ENCODE data around the gene CUX1.

DNA sequence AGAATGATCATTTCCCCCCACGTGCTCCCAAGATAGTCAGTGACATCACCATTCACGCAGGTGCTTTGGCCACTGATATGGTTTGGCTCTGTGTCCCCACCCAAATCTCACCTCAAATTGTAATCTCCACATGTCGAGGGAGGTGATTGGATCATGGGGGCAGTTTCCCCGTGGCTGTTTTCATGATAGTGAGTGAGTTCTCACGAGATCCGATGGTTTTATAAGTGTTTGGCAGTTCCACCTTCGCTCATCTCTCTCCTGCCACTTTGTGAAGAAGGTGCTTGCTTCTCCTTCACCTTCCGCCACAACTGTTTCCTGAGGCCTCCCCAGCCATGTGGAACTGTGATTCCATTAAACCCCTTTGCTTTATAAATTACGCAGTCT, 263.8 kb downstream of the CUX1 start:
- no peak for TF ChIP-seq KDM1A (IDR thresholded peaks at IDR 0.05; ENCODE audit: borderline replicate concordance)
- TF ChIP-seq, protein P1, sequence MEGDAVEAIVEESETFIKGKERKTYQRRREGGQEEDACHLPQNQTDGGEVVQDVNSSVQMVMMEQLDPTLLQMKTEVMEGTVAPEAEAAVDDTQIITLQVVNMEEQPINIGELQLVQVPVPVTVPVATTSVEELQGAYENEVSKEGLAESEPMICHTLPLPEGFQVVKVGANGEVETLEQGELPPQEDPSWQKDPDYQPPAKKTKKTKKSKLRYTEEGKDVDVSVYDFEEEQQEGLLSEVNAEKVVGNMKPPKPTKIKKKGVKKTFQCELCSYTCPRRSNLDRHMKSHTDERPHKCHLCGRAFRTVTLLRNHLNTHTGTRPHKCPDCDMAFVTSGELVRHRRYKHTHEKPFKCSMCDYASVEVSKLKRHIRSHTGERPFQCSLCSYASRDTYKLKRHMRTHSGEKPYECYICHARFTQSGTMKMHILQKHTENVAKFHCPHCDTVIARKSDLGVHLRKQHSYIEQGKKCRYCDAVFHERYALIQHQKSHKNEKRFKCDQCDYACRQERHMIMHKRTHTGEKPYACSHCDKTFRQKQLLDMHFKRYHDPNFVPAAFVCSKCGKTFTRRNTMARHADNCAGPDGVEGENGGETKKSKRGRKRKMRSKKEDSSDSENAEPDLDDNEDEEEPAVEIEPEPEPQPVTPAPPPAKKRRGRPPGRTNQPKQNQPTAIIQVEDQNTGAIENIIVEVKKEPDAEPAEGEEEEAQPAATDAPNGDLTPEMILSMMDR (IDR thresholded peaks at IDR 0.05 in 2 of 3, conservative IDR thresholded peaks at IDR 0.05 in 1 of 3; ENCODE audit: control insufficient read depth in 2 of 3, extremely low read depth in 1 of 3, insufficient read depth in 1 of 3, low read depth in 3 of 3, low read length in 3 of 3), result no peak
- no peak for TF ChIP-seq FOS (IDR thresholded peaks at IDR 0.05; ENCODE audit: borderline replicate concordance, extremely low read depth, insufficient read length)
- TF ChIP-seq POLR2A (IDR thresholded peaks at IDR 0.05; ENCODE audit: low read depth, low read length), result no peak
- TF ChIP-seq BRCA1 (IDR thresholded peaks at IDR 0.05; ENCODE audit: low read depth, low read length), result no peak
- TF ChIP-seq WRNIP1 (IDR thresholded peaks at IDR 0.05; ENCODE audit: borderline replicate concordance, low read depth, low read length), result no peak
- no peak for TF ChIP-seq SREBF2 (IDR thresholded peaks at IDR 0.05; ENCODE audit: low read length)
- no peak for TF ChIP-seq ZZZ3 (IDR thresholded peaks at IDR 0.05; ENCODE audit: control insufficient read depth, insufficient read length, low read depth)
- TF ChIP-seq, protein P2, sequence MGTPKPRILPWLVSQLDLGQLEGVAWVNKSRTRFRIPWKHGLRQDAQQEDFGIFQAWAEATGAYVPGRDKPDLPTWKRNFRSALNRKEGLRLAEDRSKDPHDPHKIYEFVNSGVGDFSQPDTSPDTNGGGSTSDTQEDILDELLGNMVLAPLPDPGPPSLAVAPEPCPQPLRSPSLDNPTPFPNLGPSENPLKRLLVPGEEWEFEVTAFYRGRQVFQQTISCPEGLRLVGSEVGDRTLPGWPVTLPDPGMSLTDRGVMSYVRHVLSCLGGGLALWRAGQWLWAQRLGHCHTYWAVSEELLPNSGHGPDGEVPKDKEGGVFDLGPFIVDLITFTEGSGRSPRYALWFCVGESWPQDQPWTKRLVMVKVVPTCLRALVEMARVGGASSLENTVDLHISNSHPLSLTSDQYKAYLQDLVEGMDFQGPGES (IDR thresholded peaks at IDR 0.05), result no peak
- TF ChIP-seq EZH2 (IDR thresholded peaks at IDR 0.05; ENCODE audit: borderline replicate concordance, control insufficient read depth, low read depth, low read length), result no peak
- TF ChIP-seq, protein P3, sequence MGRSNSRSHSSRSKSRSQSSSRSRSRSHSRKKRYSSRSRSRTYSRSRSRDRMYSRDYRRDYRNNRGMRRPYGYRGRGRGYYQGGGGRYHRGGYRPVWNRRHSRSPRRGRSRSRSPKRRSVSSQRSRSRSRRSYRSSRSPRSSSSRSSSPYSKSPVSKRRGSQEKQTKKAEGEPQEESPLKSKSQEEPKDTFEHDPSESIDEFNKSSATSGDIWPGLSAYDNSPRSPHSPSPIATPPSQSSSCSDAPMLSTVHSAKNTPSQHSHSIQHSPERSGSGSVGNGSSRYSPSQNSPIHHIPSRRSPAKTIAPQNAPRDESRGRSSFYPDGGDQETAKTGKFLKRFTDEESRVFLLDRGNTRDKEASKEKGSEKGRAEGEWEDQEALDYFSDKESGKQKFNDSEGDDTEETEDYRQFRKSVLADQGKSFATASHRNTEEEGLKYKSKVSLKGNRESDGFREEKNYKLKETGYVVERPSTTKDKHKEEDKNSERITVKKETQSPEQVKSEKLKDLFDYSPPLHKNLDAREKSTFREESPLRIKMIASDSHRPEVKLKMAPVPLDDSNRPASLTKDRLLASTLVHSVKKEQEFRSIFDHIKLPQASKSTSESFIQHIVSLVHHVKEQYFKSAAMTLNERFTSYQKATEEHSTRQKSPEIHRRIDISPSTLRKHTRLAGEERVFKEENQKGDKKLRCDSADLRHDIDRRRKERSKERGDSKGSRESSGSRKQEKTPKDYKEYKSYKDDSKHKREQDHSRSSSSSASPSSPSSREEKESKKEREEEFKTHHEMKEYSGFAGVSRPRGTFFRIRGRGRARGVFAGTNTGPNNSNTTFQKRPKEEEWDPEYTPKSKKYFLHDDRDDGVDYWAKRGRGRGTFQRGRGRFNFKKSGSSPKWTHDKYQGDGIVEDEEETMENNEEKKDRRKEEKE (IDR thresholded peaks at IDR 0.05), result no peak
- no peak for TF ChIP-seq POLR2AphosphoS5 (IDR thresholded peaks at IDR 0.05; ENCODE audit: low read length)
